ENCODE results near the gene TRIM49B.
"Not testable (repeated sequence)": the region's sequence is repeated elsewhere in the genome, so short reads cannot be mapped to it uniquely, and the experiment has no call there.

TRIM49B gene

GRCh38 chr11:49028523-49028922 lies at the start of gene TRIM49B:
TRIM49B (plus strand) TSS chr11:49028823; CDS start chr11:49031600, 2,777 bp downstream.
- not testable (repeated sequence) for DNase-seq

GRCh38 chr11:48983785-48984184 lies 44.8 kb upstream of the TRIM49B start, which contains the start of gene TRIM51G:
TRIM51G (minus strand) TSS chr11:48983885; CDS start chr11:48981695, 2,190 bp downstream.
- DNase-seq = not testable (repeated sequence)

- DNase-seq = not testable (repeated sequence)
These were observed 19.6 kb downstream of the TRIM49B start for GRCh38 chr11:49048229-49048628.

GRCh38 chr11:49049821-49050220 lies 21.2 kb downstream of the TRIM49B start:
- not testable (repeated sequence) for DNase-seq

GRCh38 chr11:49059012-49059411 lies 30.4 kb downstream of the TRIM49B start, which contains the start of gene TRIM64C:
TRIM64C (minus strand) TSS chr11:49059112; CDS start chr11:49059112, 0 bp downstream.
- DNase-seq = not testable (repeated sequence)

- not testable (repeated sequence) for DNase-seq
These were observed 41.3 kb downstream of the TRIM49B start for GRCh38 chr11:49069897-49070296.

All from SW 1271 (cell line).